Kidney epithelial cell (primary cell): ENCODE data around the gene ADD2. TPM values are rescaled to one million over a fixed set of nuclear protein-coding genes. Genes with fewer than 3 reads are reported as not detected.

Source experiments
- DNase-seq: peaks from one replicate; pipeline ENCODE4 v3.0.0-alpha.2; 2010; ENCODE audit warnings: low read depth
- H3K27me3 ChIP-seq: 2 replicates; pipeline ENCODE4 v1.6.0; 2011; ENCODE audit warnings: low read length; ENCODE audit not compliant: control insufficient read depth, insufficient read depth
- H3K36me3 ChIP-seq: 2 replicates; pipeline ENCODE4 v1.5.1; 2011; ENCODE audit warnings: low read length; ENCODE audit not compliant: control insufficient read depth, insufficient read depth
- H3K4me3 ChIP-seq: 2 replicates; pipeline ENCODE4 v1.5.1; 2011; ENCODE audit warnings: low read depth, mild to moderate bottlenecking, control low read depth, low read length
- total RNA-seq: library from RNA; depleted of rRNA; stranded (reverse); fragments of >200 nt; gene quantifications from 2 replicates; pipeline ENCODE4 v1.2.3, GENCODE V29; 2015
- TF ChIP-seq, protein P1 (sequence below): IDR thresholded peaks from 2 replicates; pipeline ENCODE4 v1.5.1; 2011; ENCODE audit warnings: mild to moderate bottlenecking, moderate library complexity, low read length, control low read depth, inconsistent platforms; ENCODE audit not compliant: insufficient read depth, poor library complexity, severe bottlenecking

The ADD2 gene
- total RNA-seq, 1 donor from 2014 or later, result 9.9 TPM

DNA sequence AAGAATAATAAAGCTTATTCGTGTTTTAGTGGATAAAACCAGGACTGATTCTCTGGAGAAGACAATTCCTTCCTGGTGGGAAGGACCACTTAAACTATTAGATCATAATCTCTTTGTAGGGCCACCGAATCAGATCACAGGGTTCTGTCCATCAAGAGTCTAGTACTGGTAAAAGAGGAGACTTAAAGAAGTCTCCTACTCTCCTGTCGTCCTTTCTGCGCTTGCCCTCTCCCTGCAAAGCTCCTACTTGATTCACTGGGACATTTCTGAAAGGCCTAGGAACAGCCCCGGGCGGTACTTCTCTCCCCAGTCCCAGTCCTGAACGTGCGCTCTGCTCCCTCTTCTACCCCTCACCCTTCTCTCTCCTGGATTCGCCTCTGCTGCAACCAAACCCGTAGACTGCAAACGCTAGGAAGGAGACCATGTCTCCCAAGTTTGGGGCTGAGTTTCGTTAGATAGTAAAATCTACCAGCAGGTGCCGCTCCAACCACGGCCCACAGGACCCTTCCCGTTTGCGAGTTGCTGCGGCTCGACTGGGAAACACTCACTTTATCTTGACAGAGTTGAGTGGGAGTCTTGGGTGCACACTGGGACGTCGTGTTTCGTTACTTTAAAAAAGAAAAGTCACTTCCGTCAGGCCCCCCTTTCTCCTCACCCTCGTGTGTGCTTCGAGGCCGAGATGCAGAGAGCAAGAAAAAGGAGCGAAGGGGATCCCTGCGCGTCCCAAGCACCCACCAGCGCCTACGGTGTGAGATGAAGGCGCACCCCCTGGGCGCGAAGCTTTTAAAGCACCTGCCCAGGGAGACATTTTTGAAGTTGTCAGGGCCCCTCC, 21.5 kb upstream of the ADD2 start:
- Histone ChIP-seq H3K36me3 (no peaks in the 10 kb centered on the region), H3K27me3 (peaks cover 32% of the 10 kb centered on the region), H3K4me3 (no peak overlapping the region)
- no peak for DNase-seq
- TF ChIP-seq, protein P1, sequence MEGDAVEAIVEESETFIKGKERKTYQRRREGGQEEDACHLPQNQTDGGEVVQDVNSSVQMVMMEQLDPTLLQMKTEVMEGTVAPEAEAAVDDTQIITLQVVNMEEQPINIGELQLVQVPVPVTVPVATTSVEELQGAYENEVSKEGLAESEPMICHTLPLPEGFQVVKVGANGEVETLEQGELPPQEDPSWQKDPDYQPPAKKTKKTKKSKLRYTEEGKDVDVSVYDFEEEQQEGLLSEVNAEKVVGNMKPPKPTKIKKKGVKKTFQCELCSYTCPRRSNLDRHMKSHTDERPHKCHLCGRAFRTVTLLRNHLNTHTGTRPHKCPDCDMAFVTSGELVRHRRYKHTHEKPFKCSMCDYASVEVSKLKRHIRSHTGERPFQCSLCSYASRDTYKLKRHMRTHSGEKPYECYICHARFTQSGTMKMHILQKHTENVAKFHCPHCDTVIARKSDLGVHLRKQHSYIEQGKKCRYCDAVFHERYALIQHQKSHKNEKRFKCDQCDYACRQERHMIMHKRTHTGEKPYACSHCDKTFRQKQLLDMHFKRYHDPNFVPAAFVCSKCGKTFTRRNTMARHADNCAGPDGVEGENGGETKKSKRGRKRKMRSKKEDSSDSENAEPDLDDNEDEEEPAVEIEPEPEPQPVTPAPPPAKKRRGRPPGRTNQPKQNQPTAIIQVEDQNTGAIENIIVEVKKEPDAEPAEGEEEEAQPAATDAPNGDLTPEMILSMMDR, result peak; percentile 76

DNA sequence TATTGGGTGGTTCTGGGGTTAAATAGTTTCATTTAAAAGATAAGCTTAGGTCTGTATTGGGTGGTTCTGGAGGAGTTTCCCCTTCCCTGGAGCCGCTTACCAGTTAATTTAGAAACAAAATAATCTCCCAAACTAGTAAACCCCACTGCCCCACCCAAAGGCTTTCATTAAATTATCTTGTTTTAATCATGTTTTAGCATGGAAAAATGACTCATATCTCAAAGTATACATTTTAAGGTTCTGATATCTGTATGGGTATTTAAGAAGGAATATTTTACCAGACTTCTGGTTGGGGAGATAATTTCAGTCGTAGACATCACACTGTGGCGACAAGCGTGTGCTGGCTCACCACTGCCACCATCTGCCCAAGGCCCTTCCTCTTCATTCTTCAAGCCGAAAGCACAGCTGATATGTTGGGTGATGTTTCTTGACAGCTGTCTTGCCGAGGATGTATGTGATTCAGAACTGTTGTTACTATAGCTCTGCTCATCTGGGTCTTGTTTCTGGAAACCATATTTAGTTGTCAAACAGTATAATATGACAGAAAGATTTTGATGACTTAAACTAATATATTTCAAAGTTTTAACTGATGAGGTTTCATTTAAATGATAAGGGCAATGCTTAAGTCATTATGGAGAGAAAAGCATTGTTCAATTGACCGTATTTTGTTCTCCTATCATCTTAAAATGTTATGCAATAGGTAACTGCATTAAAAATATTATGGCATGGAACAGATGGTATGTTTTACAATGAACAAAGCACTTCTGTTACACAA, 17.3 kb upstream of the ADD2 start:
- TF ChIP-seq, protein P1, result peak; percentile 64
- H3K27me3 ChIP-seq, result peaks cover 17% of the 10 kb centered on the region
- no peak for DNase-seq
- H3K36me3 ChIP-seq, result no peaks in the 10 kb centered on the region
- H3K4me3 ChIP-seq, result no peak overlapping the region

DNA sequence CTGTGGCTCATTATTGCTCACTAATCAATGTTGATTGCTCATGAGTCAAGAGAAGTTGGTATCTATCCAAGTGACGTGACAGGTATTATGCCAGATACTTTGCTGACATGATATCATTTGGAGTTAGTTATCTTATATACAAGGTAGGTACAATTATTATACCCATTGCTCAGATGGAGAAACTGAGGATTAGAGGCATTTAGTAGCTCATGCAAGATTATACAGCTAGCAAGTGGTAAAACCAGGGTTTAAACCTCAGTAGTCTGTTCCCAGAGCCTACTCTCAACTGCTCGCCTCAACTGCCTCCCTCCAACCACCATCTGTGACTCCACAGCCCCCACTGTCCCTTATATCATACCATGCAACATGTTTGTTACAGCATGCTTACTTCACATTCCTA, 16.3 kb upstream of the ADD2 start:
- DNase-seq, result no peak
- TF ChIP-seq, protein P1, result no peak
- H3K4me3 ChIP-seq, result no peak overlapping the region
- H3K27me3 ChIP-seq, result peaks cover 7% of the 10 kb centered on the region
- H3K36me3 ChIP-seq, result no peaks in the 10 kb centered on the region

DNA sequence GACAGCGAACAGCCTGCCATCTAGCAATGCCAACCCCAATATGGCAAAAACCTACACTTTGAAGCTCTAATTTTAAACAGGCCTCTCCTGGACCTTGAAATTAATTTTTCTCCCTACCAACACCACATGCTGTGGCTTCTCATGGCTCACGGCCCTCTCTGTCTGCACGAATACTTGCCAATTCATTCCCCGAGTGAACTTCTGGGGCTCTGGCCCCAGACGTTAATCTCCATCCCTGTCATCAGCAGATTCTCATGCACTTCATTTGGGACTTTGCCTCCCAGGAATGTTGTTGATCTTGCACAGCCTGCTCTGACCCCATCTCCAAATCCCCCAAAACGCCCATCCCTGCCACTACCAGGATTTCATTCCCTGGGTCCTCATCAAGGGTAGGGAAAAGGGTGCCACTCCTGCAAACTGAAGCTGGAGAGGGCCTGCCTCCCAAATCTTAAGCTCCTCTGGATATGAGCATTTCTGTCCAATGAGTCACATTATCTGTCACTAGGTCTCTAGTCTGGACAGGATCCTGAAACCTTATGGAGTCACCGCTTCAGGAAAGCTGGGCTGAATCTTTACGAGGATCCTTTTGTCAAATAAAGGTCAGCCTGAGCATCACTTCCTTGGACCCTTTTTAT, 12.0 kb upstream of the ADD2 start:
- peaks cover 2% of the 10 kb centered on the region for H3K27me3 ChIP-seq
- no peak overlapping the region for H3K4me3 ChIP-seq
- no peak for DNase-seq
- no peaks in the 10 kb centered on the region for H3K36me3 ChIP-seq
- TF ChIP-seq, protein P1, result no peak

DNA sequence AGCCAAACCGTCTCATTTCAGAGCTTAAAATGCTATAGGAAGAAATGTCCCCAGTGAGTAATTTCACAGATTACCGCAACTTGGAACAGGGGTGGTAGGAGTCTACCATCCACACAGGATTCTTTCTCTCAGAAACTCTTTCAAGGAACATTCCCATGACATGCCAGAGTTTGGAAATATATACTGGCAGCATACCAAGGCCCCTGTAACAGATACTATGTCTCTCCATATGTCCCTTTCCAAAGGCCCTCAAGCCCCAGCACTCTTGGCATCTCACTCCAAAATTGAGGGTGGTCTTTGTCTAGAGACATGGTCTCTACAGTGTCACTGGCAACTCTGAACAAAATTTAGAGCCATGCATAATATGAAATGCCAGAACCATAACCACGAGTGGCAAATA, 11.5 kb upstream of the ADD2 start:
- H3K4me3 ChIP-seq, result no peak overlapping the region
- no peak for DNase-seq
- TF ChIP-seq, protein P1, result no peak
- H3K36me3 ChIP-seq, result no peaks in the 10 kb centered on the region
- H3K27me3 ChIP-seq, result peaks cover 2% of the 10 kb centered on the region
